Smooth muscle cell (in vitro differentiated cells): ENCODE measurements around the gene CRYBG2. TPM values are rescaled to one million over a fixed set of nuclear protein-coding genes. Genes with fewer than 3 reads are reported as not detected.

Source experiments
- DNase-seq: peaks from one replicate; lab custom pipeline; 2025; ENCODE audit not compliant: unreplicated experiment; lab: John Stamatoyannopoulos, UW
- H2AFZ ChIP-seq: fragments of 200-600 bp; sonication (generic); 2 replicates; pipeline ENCODE4 v1.6.0; 2016; ENCODE audit warnings: antibody characterized with exemption, low read depth, mild to moderate bottlenecking
- H3F3A ChIP-seq: fragments of 200-600 bp; sonication (generic); 2 replicates; pipeline ENCODE4 v1.6.0; 2017; ENCODE audit warnings: antibody characterized with exemption, low read depth
- H3K27ac ChIP-seq: fragments of 200-600 bp; sonication (generic); 2 replicates; pipeline ENCODE4 v1.5.1; 2016; ENCODE audit warnings: low read depth, mild to moderate bottlenecking
- H3K27me3 ChIP-seq: fragments of 200-600 bp; sonication (generic); 2 replicates; pipeline ENCODE4 v1.6.1; 2016; ENCODE audit warnings: low read depth, mild to moderate bottlenecking
- H3K36me3 ChIP-seq: fragments of 200-600 bp; sonication (generic); 2 replicates; pipeline ENCODE4 v1.5.1; 2016; ENCODE audit warnings: low read depth
- H3K4me1 ChIP-seq: fragments of 200-600 bp; sonication (generic); 2 replicates; pipeline ENCODE4 v1.5.1; 2016; ENCODE audit warnings: low read depth
- H3K4me2 ChIP-seq: fragments of 200-600 bp; sonication (generic); 2 replicates; pipeline ENCODE4 v1.6.0; 2016; ENCODE audit warnings: mild to moderate bottlenecking
- H3K4me3 ChIP-seq: fragments of 200-600 bp; sonication (generic); 2 replicates; pipeline ENCODE4 v1.5.1; 2016; ENCODE audit warnings: mild to moderate bottlenecking
- H3K79me2 ChIP-seq: fragments of 200-600 bp; sonication (generic); 2 replicates; pipeline ENCODE4 v1.6.0; 2016; ENCODE audit warnings: low read depth, mild to moderate bottlenecking
- H3K9ac ChIP-seq: fragments of 200-600 bp; sonication (generic); 2 replicates; pipeline ENCODE4 v1.6.0; 2016; ENCODE audit warnings: low read depth
- H3K9me3 ChIP-seq: fragments of 200-600 bp; sonication (generic); replicated peaks from 2 replicates; pipeline ENCODE4 v1.5.1; 2016; ENCODE audit warnings: low read depth
- H4K20me1 ChIP-seq: fragments of 200-600 bp; sonication (generic); 2 replicates; pipeline ENCODE4 v1.6.0; 2016; ENCODE audit warnings: low read depth
- WGBS: methylation state at CpG from one replicate; pipeline ENCODE4 v1.1.7; 2016; ENCODE audit warnings: low lambda C conversion rate; 5-methylcytosine and 5-hydroxymethylcytosine counted together
- polyA plus RNA-seq: library from polyadenylated mRNA; unstranded; fragments of >200 nt; fragmentation: Nextera tagmentation; extraction: Ambion mirVana; gene quantifications from 2 replicates; pipeline ENCODE4 v1.2.1, GENCODE V29; 2016
- total RNA-seq: library from RNA; depleted of rRNA; stranded (reverse); fragments of >200 nt; gene quantifications from 2 replicates; pipeline ENCODE4 v1.2.3, GENCODE V29; 2014
- TF ChIP-seq, protein P1 (sequence below): fragments of 200-600 bp; sonication (generic); IDR thresholded peaks from 2 replicates; pipeline ENCODE4 v1.5.1; 2017; ENCODE audit warnings: borderline replicate concordance, mild to moderate bottlenecking, antibody characterized with exemption; ENCODE audit not compliant: insufficient read depth, poor library complexity, severe bottlenecking

The CRYBG2 gene
- total and polyA plus RNA-seq, 2 experiments from 2014 or later = 4.1 to 9.5 TPM

DNA sequence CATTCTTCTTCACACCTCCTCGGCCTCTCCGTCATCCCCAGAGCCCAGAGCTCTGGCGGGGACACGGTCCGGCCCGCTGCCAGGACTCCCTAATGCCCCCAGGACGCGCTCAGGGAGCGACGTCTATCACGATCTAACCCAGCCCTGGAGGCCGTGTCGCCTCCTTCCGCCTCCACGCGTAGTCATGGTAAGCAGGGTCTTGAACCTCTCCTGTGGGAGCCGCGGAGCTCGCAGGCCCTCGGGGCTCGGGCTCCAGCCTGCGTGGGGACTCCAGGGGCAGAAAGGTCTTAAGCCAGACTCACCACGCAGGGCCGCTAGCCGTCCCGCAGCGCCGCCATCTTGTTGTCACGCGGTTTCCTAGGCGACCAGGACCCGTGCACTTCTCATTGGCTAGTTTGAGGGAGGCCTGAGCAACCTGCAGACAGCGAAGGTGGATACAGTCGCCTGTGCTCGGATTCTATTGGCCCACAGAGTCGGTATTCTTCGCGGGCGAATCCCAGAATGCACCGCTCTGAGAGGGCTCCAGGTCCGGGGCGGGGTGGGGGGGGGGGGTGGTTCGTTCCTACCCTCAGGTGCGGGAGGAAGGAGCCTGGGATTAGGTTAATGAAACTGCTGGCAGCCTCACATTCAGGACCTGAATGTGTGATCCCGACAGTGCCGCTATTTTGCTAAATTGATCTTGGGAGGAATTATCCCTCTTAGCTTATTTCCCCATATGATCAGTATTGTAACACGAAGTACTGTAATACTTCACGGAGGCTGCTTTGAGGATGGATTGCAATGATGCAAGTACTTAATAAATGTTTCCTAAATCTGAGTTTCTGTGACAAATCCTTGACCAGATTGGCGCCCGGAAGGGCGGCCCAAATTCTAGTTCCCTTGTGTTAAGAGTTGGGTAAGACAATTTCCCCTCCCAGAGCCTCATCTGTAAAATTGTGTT lies 47.4 kb downstream of the CRYBG2 start, which contains the start of gene UBXN11:
UBXN11 (minus strand) TSS at position 347 of the 940 bp plus-strand sequence. CDS start 3,753 bp downstream, outside the sequence.
- Histone ChIP-seq H3K9ac (peak within 1 kb of the TSS; percentile 95), H3K79me2 (no peaks in the 10 kb centered on the region), H3F3A (no peaks in the 10 kb centered on the region), H3K27me3 (no peaks in the 10 kb centered on the region), H3K27ac (peak within 1 kb of the TSS; percentile 65), H3K4me3 (peak within 1 kb of the TSS; percentile 91), H3K4me2 (peak within 1 kb of the TSS; percentile 99), H4K20me1 (no peaks in the 10 kb centered on the region), H3K36me3 (no peaks in the 10 kb centered on the region), H3K9me3 (no peaks in the 10 kb centered on the region), H3K4me1 (peaks cover 10% of the 10 kb centered on the region), H2AFZ (peak within 1 kb of the TSS; percentile 99)
- peak; percentile 48 for DNase-seq
- 3% methylated on average over 51 of the region's 51 CpGs for WGBS
- TF ChIP-seq, protein P1, sequence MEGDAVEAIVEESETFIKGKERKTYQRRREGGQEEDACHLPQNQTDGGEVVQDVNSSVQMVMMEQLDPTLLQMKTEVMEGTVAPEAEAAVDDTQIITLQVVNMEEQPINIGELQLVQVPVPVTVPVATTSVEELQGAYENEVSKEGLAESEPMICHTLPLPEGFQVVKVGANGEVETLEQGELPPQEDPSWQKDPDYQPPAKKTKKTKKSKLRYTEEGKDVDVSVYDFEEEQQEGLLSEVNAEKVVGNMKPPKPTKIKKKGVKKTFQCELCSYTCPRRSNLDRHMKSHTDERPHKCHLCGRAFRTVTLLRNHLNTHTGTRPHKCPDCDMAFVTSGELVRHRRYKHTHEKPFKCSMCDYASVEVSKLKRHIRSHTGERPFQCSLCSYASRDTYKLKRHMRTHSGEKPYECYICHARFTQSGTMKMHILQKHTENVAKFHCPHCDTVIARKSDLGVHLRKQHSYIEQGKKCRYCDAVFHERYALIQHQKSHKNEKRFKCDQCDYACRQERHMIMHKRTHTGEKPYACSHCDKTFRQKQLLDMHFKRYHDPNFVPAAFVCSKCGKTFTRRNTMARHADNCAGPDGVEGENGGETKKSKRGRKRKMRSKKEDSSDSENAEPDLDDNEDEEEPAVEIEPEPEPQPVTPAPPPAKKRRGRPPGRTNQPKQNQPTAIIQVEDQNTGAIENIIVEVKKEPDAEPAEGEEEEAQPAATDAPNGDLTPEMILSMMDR = no peak

DNA sequence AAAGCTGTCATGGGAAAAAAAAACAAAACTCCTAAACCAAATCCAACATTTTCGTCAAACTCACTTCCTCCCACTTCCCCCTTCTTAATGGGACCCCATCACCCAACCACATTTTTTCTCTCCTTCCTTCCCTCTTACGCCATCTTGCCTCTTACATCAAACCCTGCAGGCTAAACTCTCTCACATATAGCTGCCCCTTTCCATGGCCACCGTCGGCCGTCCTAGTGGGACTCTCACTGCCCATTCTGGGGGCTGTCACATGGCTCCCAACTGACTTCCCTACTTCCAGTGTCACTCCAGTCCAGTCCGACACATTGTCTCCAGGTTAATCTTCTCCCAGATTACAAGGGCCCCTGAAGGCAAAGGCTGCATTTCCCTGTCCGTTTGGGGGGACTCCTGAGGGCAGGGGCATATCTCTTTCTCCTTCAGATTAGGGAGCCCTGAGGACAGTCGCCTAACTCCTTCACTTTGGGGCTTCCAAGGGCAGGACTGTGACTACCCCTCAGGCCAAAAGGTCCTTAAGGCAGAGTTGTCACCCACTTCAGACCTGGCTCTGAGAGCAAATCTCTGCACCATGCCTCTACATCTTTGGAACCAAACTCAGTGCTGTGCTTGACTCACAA lies 48.2 kb downstream of the CRYBG2 start:
- Histone ChIP-seq H3F3A (no peaks in the 10 kb centered on the region), H3K9ac (peak overlapping the region; percentile 95), H3K4me3 (peak overlapping the region; percentile 91), H3K27me3 (no peaks in the 10 kb centered on the region), H3K4me2 (peak overlapping the region; percentile 99), H2AFZ (peak overlapping the region; percentile 99), H4K20me1 (no peaks in the 10 kb centered on the region), H3K27ac (peak overlapping the region; percentile 65), H3K9me3 (no peaks in the 10 kb centered on the region), H3K4me1 (peaks cover 10% of the 10 kb centered on the region), H3K36me3 (no peaks in the 10 kb centered on the region), H3K79me2 (no peaks in the 10 kb centered on the region)
- DNase-seq = no peak
- TF ChIP-seq, protein P1 = no peak
- 53% methylated on average over 8 of the region's 8 CpGs for WGBS

DNA sequence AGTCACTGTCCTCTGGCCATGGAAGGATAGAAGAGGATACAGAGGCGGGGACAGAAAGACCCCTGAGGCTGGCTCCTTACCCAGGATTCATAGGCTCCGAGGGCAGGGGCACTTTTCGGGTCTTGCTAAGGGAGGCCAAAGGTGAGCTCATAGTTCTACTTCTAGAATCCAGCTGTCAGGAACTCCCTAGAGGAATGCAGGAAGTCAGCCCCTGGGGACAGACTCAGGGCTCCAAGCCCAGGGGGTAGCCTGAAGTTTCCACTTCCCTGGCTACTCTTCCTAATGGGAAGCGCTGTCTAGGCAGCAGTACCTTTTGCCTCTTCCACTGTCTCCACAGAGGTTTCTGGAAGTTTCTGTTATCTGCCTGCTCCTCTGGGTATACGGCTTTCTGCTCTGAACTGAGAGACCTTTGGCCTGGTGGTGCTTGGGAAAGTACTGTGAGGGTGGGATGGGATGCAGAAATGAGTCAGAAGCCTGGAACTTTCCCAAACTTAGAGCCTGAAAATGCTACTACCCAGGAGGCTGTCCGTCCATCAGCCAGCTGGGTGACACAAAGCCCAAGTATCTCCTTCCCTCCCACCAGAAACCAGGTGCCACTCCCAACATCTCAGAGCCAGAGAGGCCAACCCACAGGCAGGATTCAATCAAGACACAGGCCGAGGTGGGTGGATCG lies 51.1 kb downstream of the CRYBG2 start:
- Histone ChIP-seq H3K27me3 (no peaks in the 10 kb centered on the region), H3K9ac (no peak overlapping the region), H3K4me2 (no peak overlapping the region), H4K20me1 (no peaks in the 10 kb centered on the region), H2AFZ (no peak overlapping the region), H3K79me2 (no peaks in the 10 kb centered on the region), H3K4me1 (peaks cover 10% of the 10 kb centered on the region), H3K4me3 (no peak overlapping the region), H3F3A (no peaks in the 10 kb centered on the region), H3K9me3 (no peaks in the 10 kb centered on the region), H3K36me3 (no peaks in the 10 kb centered on the region), H3K27ac (no peak overlapping the region)
- WGBS = 69% methylated on average over 8 of the region's 8 CpGs
- no peak for DNase-seq
- TF ChIP-seq, protein P1 = no peak
